Activated naive CD8-positive, alpha-beta T cell treated with anti-CD3 and anti-CD28 coated beads, Interleukin-2, amount 50 U/mL, for 16 hours (primary cell): ENCODE results near the gene FOXO6.

Experiments
- DNase-seq: peaks from one replicate; pipeline ENCODE4 v3.0.0-alpha.2; 2020; ENCODE audit warnings: low read depth, low spot score

FOXO6 gene

GRCh38 chr1:41400225-41400624 is 39.0 kb downstream of the FOXO6 start:
- no peak for DNase-seq

GRCh38 chr1:41401899-41402298 is 40.7 kb downstream of the FOXO6 start:
- DNase-seq = no peak

GRCh38 chr1:41404308-41404761 is 43.1 kb downstream of the FOXO6 start:
- no peak for DNase-seq

- DNase-seq = no peak
These were observed 46.5 kb downstream of the FOXO6 start for GRCh38 chr1:41407664-41408252.

GRCh38 chr1:41408691-41409090 is 47.5 kb downstream of the FOXO6 start:
- DNase-seq = no peak

GRCh38 chr1:41409825-41410224 is 48.6 kb downstream of the FOXO6 start:
- DNase-seq = no peak

GRCh38 chr1:41410462-41410861 is 49.2 kb downstream of the FOXO6 start:
- no peak for DNase-seq

- no peak for DNase-seq
These were observed 50.0 kb downstream of the FOXO6 start for GRCh38 chr1:41411229-41411628.

GRCh38 chr1:41412748-41413147 is 51.5 kb downstream of the FOXO6 start:
- no peak for DNase-seq

GRCh38 chr1:41413748-41414281 is 52.6 kb downstream of the FOXO6 start:
- no peak for DNase-seq

- no peak for DNase-seq
These were observed 53.1 kb downstream of the FOXO6 start for GRCh38 chr1:41414296-41414695.

GRCh38 chr1:41414716-41415306 is 53.6 kb downstream of the FOXO6 start:
- no peak for DNase-seq

- DNase-seq = no peak
These were observed 54.8 kb downstream of the FOXO6 start for GRCh38 chr1:41416081-41416480.

- peak; percentile 26 for DNase-seq
These were observed 55.5 kb downstream of the FOXO6 start for GRCh38 chr1:41416552-41417334.

GRCh38 chr1:41417335-41417682 is 56.1 kb downstream of the FOXO6 start:
- DNase-seq = no peak

- DNase-seq = no peak
These were observed 56.5 kb downstream of the FOXO6 start for GRCh38 chr1:41417746-41418145.

- DNase-seq = no peak
These were observed 57.8 kb downstream of the FOXO6 start for GRCh38 chr1:41418857-41419583.

- DNase-seq = no peak
These were observed 58.5 kb downstream of the FOXO6 start for GRCh38 chr1:41419584-41420295.

- no peak for DNase-seq
These were observed 59.1 kb downstream of the FOXO6 start for GRCh38 chr1:41420351-41420750.

- no peak for DNase-seq
These were observed 59.6 kb downstream of the FOXO6 start for GRCh38 chr1:41420860-41421259.

GRCh38 chr1:41422306-41422705 is 61.1 kb downstream of the FOXO6 start:
- DNase-seq = no peak
